Keratinocyte (primary cell): Measurements from ENCODE around the gene TSHZ2. TPM values are rescaled to one million over a fixed set of nuclear protein-coding genes. Genes with fewer than 3 reads are reported as not detected.

Experiments used
- DNase-seq: peaks from one replicate; pipeline ENCODE4 v3.0.0-alpha.2; 2011; ENCODE audit warnings: low read depth, missing footprints, low spot score
- FAIRE-seq: peaks from 2 replicates; lab custom pipeline; 2011; peaks lifted over from hg19 to GRCh38; lab: Jason Lieb, UNC
- H2AFZ ChIP-seq: 2 replicates; pipeline ENCODE4 v1.6.0; 2012; ENCODE audit warnings: low read length, control low read depth, inconsistent platforms; ENCODE audit not compliant: control insufficient read depth
- H3K27ac ChIP-seq: 2 replicates; pipeline ENCODE4 v1.5.1; 2011; ENCODE audit warnings: low read length; ENCODE audit not compliant: control insufficient read depth, insufficient read depth
- H3K27me3 ChIP-seq: 3 replicates; pipeline ENCODE4 v1.6.0; 2011; ENCODE audit warnings: low read length; ENCODE audit not compliant: control insufficient read depth, insufficient read depth; ENCODE audit errors: extremely low read depth
- H3K36me3 ChIP-seq, 2 experiments: 2 replicates in 1 of 2; 3 replicates in 1 of 2; pipeline ENCODE4 v1.5.1; 2011; ENCODE audit warnings: low read length in 2 of 2, mild to moderate bottlenecking in 1 of 2; ENCODE audit not compliant: control insufficient read depth in 2 of 2, insufficient read depth in 2 of 2; ENCODE audit errors: extremely low read depth in 1 of 2
- H3K4me1 ChIP-seq: 3 replicates; pipeline ENCODE4 v1.5.1; 2011; ENCODE audit warnings: low read length; ENCODE audit not compliant: control insufficient read depth, insufficient read depth; ENCODE audit errors: extremely low read depth
- H3K4me2 ChIP-seq: 3 replicates; pipeline ENCODE4 v1.6.0; 2011; ENCODE audit warnings: low read depth, low read length; ENCODE audit not compliant: control insufficient read depth, insufficient read depth; ENCODE audit errors: extremely low read depth
- H3K4me3 ChIP-seq, 3 experiments: fragments of 200-600 bp in 1 of 3; sonication (generic) in 1 of 3; 2 replicates in 2 of 3; 3 replicates in 1 of 3; pipeline ENCODE4 v1.5.1; 2011 to 2016; ENCODE audit warnings: low read length in 3 of 3, mild to moderate bottlenecking in 3 of 3, control low read depth in 2 of 3, inconsistent platforms in 1 of 3, low read depth in 1 of 3, mixed read lengths in 1 of 3, mixed run types in 1 of 3, moderate library complexity in 1 of 3; ENCODE audit not compliant: control insufficient read depth in 2 of 3, insufficient read depth in 2 of 3; ENCODE audit errors: extremely low read depth in 1 of 3
- H3K79me2 ChIP-seq: 2 replicates; pipeline ENCODE4 v1.6.0; 2012; ENCODE audit warnings: low read length; ENCODE audit not compliant: control insufficient read depth, insufficient read depth
- H3K9ac ChIP-seq: 3 replicates; pipeline ENCODE4 v1.6.0; 2011; ENCODE audit warnings: low read length; ENCODE audit not compliant: control insufficient read depth, insufficient read depth; ENCODE audit errors: extremely low read depth
- H3K9me1 ChIP-seq: 3 replicates; pipeline ENCODE4 v1.6.0; 2011; ENCODE audit warnings: low read length; ENCODE audit not compliant: control insufficient read depth, insufficient read depth; ENCODE audit errors: extremely low read depth
- H3K9me3 ChIP-seq: 2 replicates; pipeline ENCODE4 v1.5.1; 2012; ENCODE audit warnings: low read depth, low read length; ENCODE audit not compliant: control insufficient read depth
- H4K20me1 ChIP-seq: 3 replicates; pipeline ENCODE4 v1.6.0; 2011; ENCODE audit warnings: low read length; ENCODE audit not compliant: control insufficient read depth, insufficient read depth; ENCODE audit errors: extremely low read depth
- CTCF ChIP-seq, 3 experiments: IDR thresholded peaks in 1 of 3; conservative IDR thresholded peaks in 1 of 3; optimal IDR thresholded peaks in 1 of 3; 2 replicates in 2 of 3; 3 replicates in 1 of 3; pipeline versions ENCODE3 to v1.5.1; 2011; ENCODE audit warnings: low read length in 3 of 3, mild to moderate bottlenecking in 3 of 3, moderate library complexity in 2 of 3, control low read depth in 1 of 3, inconsistent platforms in 1 of 3; ENCODE audit not compliant: insufficient read depth in 2 of 3; ENCODE audit errors: extremely low read depth in 1 of 3
- EZH2 ChIP-seq: IDR thresholded peaks from one replicate; pipeline ENCODE4 v1.6.1; 2012; ENCODE audit warnings: inconsistent platforms, mild to moderate bottlenecking, low read length, moderate library complexity
- dilution Hi-C: fragments of 300-500 bp; cut with MboI; formaldehyde crosslinking; loops from one replicate; pipeline ENCODE4 v1.7.0; 2020; ENCODE audit warnings: low sequenced_read_pairs; ENCODE audit not compliant: extremely low pct_ligation_motif_present
- polyA plus RNA-seq, 5 experiments: library from polyadenylated mRNA; depleted of rRNA in 3 of 5; stranded (reverse) in 3 of 5; stranded (forward) in 1 of 5; unstranded in 1 of 5; fragments of >200 nt; gene quantifications; 1 replicate in 1 of 5; 2 replicates in 3 of 5; 3 replicates in 1 of 5; pipeline versions ENCODE4 v1.2.1 to v1.2.3, GENCODE V29; 2011 to 2012; ENCODE audit warnings: missing spikeins in 2 of 5, low read depth in 1 of 5, low replicate concordance in 1 of 5

The TSHZ2 gene
- polyA plus RNA-seq, 1 donor (not counting 4 experiments of a cell fraction or from before 2014, with no cell fraction given): 1.1 TPM

- no peak for TF ChIP-seq CTCF (optimal IDR thresholded peaks at IDR 0.05 in 1 of 3, IDR thresholded peaks at IDR 0.05 in 1 of 3, conservative IDR thresholded peaks at IDR 0.05 in 1 of 3; ENCODE audit: extremely low read depth in 1 of 3, insufficient read depth in 2 of 3, low read length in 3 of 3)
- no peak for TF ChIP-seq EZH2
- dilution Hi-C loops: no loop called here
- FAIRE-seq (no peak), DNase-seq (no peak)
- Histone ChIP-seq H3K27me3 (no peaks in the 10 kb centered on the region), H4K20me1 (no peaks in the 10 kb centered on the region), H3K4me3 (no peak overlapping the region), H3K36me3 (no peaks in the 10 kb centered on the region), H3K9me1 (no peaks in the 10 kb centered on the region), H2AFZ (no peak overlapping the region), H3K9ac (no peak overlapping the region), H3K4me2 (no peak overlapping the region), H3K4me1 (no peaks in the 10 kb centered on the region), H3K79me2 (no peaks in the 10 kb centered on the region), H3K9me3 (no peaks in the 10 kb centered on the region), H3K27ac (no peak overlapping the region)
Observed at GRCh38 chr20:53122853-53123252, 150.7 kb downstream of the TSHZ2 start.

GRCh38 chr20:53124075-53124551, 152.0 kb downstream of the TSHZ2 start:
- Histone ChIP-seq H3K4me1 (no peaks in the 10 kb centered on the region), H3K4me3 (no peak overlapping the region), H3K36me3 (no peaks in the 10 kb centered on the region), H2AFZ (no peak overlapping the region), H4K20me1 (no peaks in the 10 kb centered on the region), H3K9me3 (no peaks in the 10 kb centered on the region), H3K27me3 (no peaks in the 10 kb centered on the region), H3K79me2 (no peaks in the 10 kb centered on the region), H3K9me1 (no peaks in the 10 kb centered on the region), H3K27ac (no peak overlapping the region), H3K9ac (no peak overlapping the region), H3K4me2 (no peak overlapping the region)
- dilution Hi-C loops: no loop called here
- no peak for DNase-seq
- no peak for FAIRE-seq
- TF ChIP-seq CTCF (optimal IDR thresholded peaks at IDR 0.05 in 1 of 3, IDR thresholded peaks at IDR 0.05 in 1 of 3, conservative IDR thresholded peaks at IDR 0.05 in 1 of 3; ENCODE audit: extremely low read depth in 1 of 3, insufficient read depth in 2 of 3, low read length in 3 of 3) (no peak), EZH2 (no peak)
